Heart right ventricle (tissue), 16 donors: ENCODE data around the gene MMD. TPM values are rescaled to one million over a fixed set of nuclear protein-coding genes. Genes with fewer than 3 reads are reported as not detected.

Experiments
- ATAC-seq, 8 donors: fragments of 200-7000 bp; cut with Tn5 transposase; one replicate each; pipeline ENCODE4 v1.9.1; 2020; ENCODE audit warnings: mild to moderate bottlenecking in 8 of 8, moderate library complexity in 8 of 8, moderate number of reproducible peaks in 1 of 8
- DNase-seq, 2 donors: peaks; one replicate each; pipeline ENCODE4 v3.0.0-alpha.2; 2020
- H3K27ac ChIP-seq, 10 donors: fragments of 200-600 bp; sonication (generic) in 2 of 10; one replicate each; pipeline versions ENCODE4 v1.5.0 to v1.8.0; 2020 to 2022; ENCODE audit warnings: mild to moderate bottlenecking in 3 of 10
- H3K27me3 ChIP-seq, 7 donors: fragments of 200-600 bp; one replicate each; pipeline ENCODE4 v1.8.0; 2021 to 2022; ENCODE audit warnings: mild to moderate bottlenecking in 2 of 7
- H3K36me3 ChIP-seq, 9 donors: fragments of 200-600 bp; sonication (generic) in 1 of 9; one replicate each; pipeline versions ENCODE4 v1.5.0 to v1.8.0; 2020 to 2022; ENCODE audit warnings: mild to moderate bottlenecking in 2 of 9
- H3K4me1 ChIP-seq, 9 donors: fragments of 200-600 bp; sonication (generic) in 1 of 9; one replicate each; pipeline versions ENCODE4 v1.5.0 to v1.8.0; 2020 to 2022; ENCODE audit warnings: mild to moderate bottlenecking in 4 of 9
- H3K4me3 ChIP-seq, 10 donors: fragments of 200-600 bp; sonication (generic) in 2 of 10; one replicate each; pipeline versions ENCODE4 v1.5.0 to v1.8.0; 2020 to 2022; ENCODE audit warnings: mild to moderate bottlenecking in 7 of 10, moderate library complexity in 2 of 10
- H3K9me3 ChIP-seq, 11 donors: fragments of 200-600 bp in 10 of 11; sonication (generic) in 2 of 11; one replicate each; pipeline versions ENCODE4 v1.5.0 to v1.8.0; 2013 to 2022; ENCODE audit warnings: mild to moderate bottlenecking in 2 of 11, control low read depth in 1 of 11, moderate library complexity in 1 of 11
- WGBS, 2 donors: extraction: QIAGEN DNeasy Blood & Tissue Kit; methylation state at CpG; one replicate each; pipeline ENCODE4 v1.1.7; 2013; ENCODE audit warnings: inconsistent platforms in 1 of 2; 5-methylcytosine and 5-hydroxymethylcytosine counted together
- intact Hi-C, 10 donors: fragments of 100-400 bp; cut with DNase I; formaldehyde crosslinking; loops; one replicate each; pipeline versions ENCODE4 v1.11.1 to v1.14.2; 2022
- polyA plus RNA-seq, 2 donors: library from polyadenylated mRNA; stranded (reverse); fragments of 200-250 nt; gene quantifications; one replicate each; pipeline ENCODE4 v1.2.3, GENCODE V29; 2013
- total RNA-seq, 10 donors: library from RNA; stranded (reverse); fragmentation: NEBNext Ultra II Directional in 3 of 10; extraction: Animal tissue kit (Norgen Biotek cat#: 25700) in 3 of 10; gene quantifications; one replicate each; pipeline versions ENCODE4 v1.2.1 to v1.2.4, GENCODE V29; 2021 to 2023
- TF ChIP-seq, protein P1 (sequence below), 9 donors: fragments of 200-600 bp; sonication (generic) in 2 of 9; IDR thresholded peaks; one replicate each; pipeline versions ENCODE4 v1.5.0 to v1.8.0; 2021 to 2022; ENCODE audit warnings: antibody characterized with exemption in 9 of 9, mild to moderate bottlenecking in 5 of 9, moderate library complexity in 1 of 9
- donor health status: Arrhythmogenic right ventricular cardiomyopathy.
- donor health status: ischemic (EF 13 %, LVEDD 7.1; RV severe dilation, severe dysfunction).
- donor health status: healthy with polysubstance abuse.
- donor health status: DM: no; HTN: yes; CAD: no.
- donor health status: DM: no; HTN: no; CAD: no.
- donor health status: ischemic (EF 25% LVEDD 6.9; RV normal size, moderate dysfunction).
- donor health status: ischemic (EF 25% LVEDD 5.7; RV mildly dilated, moderate dysfunction).
- donor health status: healthy.
- donor health status: DM: yes; HTN: yes; CAD: no.
- donor health status: Ischemic cardiomyopathy.
- donor health status: ischemic (EF 35%, LVEDD 5.7; RV mildly dilated, moderate dysfunction).
- donor health status: nonischemic (EF 11% LVEDD 7.7; RV severe dilation, severe dysfunction).
- donor health status: DM: yes; HTN: yes; CAD: no.
- donor health status: PGD.
- donor health status: ischemic (EF 29% LVEDD 5.4; RV normal size, mild dysfunction).
- donor health status: nonischemic (EF 23%, LVEDD 6.1; RV moderate dilation, normal function).

MMD gene
- total and polyA plus RNA-seq, 12 donors: 6.4 to 20.8 (median 10.4) TPM

DNA sequence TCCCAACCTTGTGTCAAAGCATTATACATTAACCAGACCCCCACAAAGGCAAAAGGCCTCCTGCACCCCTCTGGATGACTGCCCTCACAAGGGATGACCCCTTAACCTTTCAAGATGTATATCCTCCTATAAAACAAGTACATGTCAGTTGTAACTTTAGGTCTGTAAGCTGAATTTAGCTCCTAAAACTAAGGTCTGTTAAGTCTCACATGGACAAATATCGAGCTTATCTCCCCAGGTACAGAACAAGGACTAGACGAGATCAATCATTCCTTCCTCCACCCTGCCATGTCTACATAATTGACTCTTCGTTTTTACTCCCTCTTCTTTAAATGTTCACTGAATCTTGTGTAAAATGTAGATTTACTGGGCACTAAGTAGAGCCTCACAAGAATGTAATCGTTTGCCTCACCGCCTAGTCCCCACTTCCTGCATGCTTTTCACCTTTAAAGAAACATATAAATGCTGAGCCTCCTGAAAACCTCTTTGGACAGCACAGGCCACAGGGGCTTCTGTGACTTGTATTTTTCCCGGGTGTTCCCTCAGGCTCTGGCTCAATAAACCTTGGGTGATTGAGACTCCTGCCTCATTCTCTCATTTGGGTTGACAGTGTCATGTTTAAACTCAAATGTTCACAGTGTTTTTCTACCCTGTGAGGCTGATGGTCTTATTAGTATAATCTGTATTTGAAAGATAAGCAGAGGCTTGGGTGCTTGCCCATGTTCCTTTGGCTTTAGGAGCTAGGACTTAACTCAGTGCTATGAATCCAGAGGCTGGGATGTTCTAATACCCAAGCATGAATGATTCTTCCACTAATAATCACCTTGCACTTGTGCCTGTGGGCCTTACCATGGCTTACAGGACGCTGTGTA is 37.6 kb downstream of the MMD start:
- peaks cover 0 to 11% (median 0%) of the 10 kb centered on the region in 9 donors for H3K4me1 ChIP-seq
- H3K9me3 ChIP-seq: no peaks in the 10 kb centered on the region
- no peaks in the 10 kb centered on the region for H3K27me3 ChIP-seq
- DNase-seq (no peak), ATAC-seq (peak in 1 of 8 donors; percentile 55)
- H3K36me3 ChIP-seq: no peaks in the 10 kb centered on the region
- no peak overlapping the region for H3K4me3 ChIP-seq
- intact Hi-C loops: no loop called here
- WGBS, 2 donors: 47 to 60% methylated on average over 7 of the region's 7 CpGs
- TF ChIP-seq, protein P1, sequence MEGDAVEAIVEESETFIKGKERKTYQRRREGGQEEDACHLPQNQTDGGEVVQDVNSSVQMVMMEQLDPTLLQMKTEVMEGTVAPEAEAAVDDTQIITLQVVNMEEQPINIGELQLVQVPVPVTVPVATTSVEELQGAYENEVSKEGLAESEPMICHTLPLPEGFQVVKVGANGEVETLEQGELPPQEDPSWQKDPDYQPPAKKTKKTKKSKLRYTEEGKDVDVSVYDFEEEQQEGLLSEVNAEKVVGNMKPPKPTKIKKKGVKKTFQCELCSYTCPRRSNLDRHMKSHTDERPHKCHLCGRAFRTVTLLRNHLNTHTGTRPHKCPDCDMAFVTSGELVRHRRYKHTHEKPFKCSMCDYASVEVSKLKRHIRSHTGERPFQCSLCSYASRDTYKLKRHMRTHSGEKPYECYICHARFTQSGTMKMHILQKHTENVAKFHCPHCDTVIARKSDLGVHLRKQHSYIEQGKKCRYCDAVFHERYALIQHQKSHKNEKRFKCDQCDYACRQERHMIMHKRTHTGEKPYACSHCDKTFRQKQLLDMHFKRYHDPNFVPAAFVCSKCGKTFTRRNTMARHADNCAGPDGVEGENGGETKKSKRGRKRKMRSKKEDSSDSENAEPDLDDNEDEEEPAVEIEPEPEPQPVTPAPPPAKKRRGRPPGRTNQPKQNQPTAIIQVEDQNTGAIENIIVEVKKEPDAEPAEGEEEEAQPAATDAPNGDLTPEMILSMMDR (IDR thresholded peaks at IDR 0.05): no peak
- H3K27ac ChIP-seq: no peak overlapping the region

DNA sequence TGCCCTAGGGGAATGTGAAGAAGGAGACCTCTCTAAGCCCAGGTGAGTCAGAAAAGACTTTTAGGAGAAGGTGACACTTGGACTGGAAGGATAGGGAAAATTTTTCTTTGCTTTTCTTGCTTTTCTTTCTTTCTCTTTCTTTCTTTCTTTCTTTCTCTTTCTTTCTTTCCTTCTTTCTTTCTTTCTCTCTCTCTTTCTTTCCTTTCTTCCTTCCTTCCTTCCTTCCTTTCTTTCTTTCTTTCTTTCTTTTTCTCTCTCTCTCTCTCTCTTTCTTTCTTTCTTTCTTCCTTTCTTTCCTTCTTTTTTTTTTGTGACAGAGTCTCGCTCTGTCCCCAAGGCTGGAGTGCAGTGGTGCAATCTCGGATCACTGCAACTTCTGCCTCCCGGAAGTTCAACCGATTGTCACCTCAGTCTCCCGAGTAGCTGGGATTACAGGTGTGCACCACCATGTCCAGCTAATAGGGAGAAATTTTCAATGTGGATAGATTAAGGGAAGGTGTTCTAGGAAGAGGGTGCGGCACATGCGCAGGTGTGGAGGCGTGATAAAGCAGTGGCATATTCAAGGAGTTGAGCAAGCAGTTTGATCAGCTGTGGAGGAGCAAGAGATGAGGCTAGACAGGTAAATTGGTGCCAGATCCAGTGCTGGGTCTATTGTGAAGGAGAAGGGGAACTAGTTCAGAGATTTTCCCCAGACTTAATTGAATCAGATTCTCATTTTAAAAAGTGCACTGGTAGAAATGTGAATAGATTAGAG is 40.4 kb downstream of the MMD start:
- TF ChIP-seq, protein P1 (IDR thresholded peaks at IDR 0.05): no peak
- Histone ChIP-seq H3K36me3 (no peaks in the 10 kb centered on the region), H3K4me1 (peaks cover 0 to 8% (median 0%) of the 10 kb centered on the region in 9 donors), H3K4me3 (no peak overlapping the region), H3K27me3 (no peaks in the 10 kb centered on the region), H3K9me3 (no peaks in the 10 kb centered on the region), H3K27ac (no peak overlapping the region)
- WGBS, 2 donors: 96% methylated on average over 8 of the region's 8 CpGs
- intact Hi-C loops: no loop called here
- no peak for DNase-seq
- ATAC-seq: no peak

DNA sequence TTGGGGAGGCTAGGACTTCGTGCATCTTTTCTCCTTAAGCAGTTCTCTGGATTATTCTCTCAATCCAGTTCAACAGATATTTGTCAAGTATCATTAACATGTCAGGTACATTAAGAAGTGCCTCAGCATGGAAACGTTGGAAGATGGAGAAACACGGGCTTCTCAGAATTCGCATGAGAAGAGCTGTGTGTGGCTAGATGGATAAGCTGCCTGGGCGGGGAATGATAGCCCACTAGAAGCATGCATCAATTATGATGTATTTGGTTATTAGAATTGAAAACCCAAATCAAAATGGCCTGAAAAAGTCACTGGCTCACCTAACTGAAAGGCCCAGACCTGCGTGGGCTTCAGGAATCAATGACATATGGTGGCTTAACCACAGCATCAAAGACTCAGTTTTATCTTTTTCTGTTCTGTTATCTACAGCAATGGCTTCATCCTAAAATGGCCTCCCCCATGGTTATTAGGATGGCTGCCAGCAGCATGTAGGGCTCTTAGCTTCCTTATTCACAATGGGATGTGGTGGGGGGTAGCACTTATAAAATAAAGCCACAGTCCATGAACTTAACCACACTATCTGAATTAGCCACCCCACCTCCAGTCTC is 43.9 kb downstream of the MMD start:
- ATAC-seq (no peak), DNase-seq (no peak)
- Histone ChIP-seq H3K4me3 (no peak overlapping the region), H3K27ac (no peak overlapping the region), H3K9me3 (no peaks in the 10 kb centered on the region), H3K36me3 (no peaks in the 10 kb centered on the region), H3K27me3 (no peaks in the 10 kb centered on the region), H3K4me1 (no peaks in the 10 kb centered on the region)
- intact Hi-C loops: no loop called here
- WGBS, 2 donors: 83 to 84% methylated on average over 6 of the region's 6 CpGs
- TF ChIP-seq, protein P1 (IDR thresholded peaks at IDR 0.05): no peak

DNA sequence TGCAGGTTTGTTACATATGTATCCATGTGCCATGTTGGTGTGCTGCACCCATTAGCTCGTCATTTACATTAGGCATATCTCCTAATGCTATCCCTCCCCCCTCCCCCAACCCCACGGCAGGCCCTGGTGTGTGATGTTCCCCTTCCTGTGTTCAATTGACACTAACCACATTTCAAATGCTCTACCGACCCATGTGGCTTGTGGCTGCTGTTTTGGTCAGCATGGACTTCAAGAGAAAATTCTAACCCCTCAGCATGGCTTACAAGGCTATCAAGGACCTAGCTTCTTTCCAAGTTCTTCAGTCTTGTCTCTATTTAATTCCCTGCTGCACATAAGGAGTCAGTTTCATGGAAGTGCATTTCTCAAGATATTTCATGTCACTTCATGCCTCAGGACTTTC is 52.9 kb downstream of the MMD start:
- Histone ChIP-seq H3K27ac (no peak overlapping the region), H3K36me3 (no peaks in the 10 kb centered on the region), H3K4me3 (no peak overlapping the region), H3K9me3 (no peaks in the 10 kb centered on the region), H3K4me1 (no peaks in the 10 kb centered on the region), H3K27me3 (no peaks in the 10 kb centered on the region)
- no peak for DNase-seq
- intact Hi-C loops: no loop called here
- TF ChIP-seq, protein P1 (IDR thresholded peaks at IDR 0.05): no peak
- ATAC-seq: no peak
- WGBS, 2 donors: 52 to 55% methylated on average over 3 of the region's 3 CpGs
